ENCODE results near the gene NUDT2.
"Not testable (repeated sequence)": the region's sequence is repeated elsewhere in the genome, so short reads cannot be mapped to it uniquely, and the experiment has no call there.

The NUDT2 gene

DNA sequence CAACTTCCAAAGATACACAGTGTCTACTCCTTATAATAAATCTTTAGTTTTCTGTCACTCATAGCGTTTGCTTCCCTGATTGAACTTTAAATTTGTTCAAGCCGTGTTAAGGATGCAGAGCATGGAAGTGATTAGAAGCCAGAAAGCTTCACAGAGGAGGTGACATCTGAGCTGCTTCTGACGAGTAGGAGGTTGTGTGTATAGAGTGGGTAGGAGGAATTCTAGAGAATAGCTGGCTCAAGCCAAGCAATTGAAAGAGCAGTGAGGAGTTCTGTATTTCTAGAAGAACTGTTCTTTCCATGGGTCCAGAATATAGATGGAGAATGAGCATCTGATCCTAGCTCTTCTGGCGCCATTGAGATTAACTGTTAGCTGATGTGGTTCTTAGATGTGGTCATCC, 6.0 kb downstream of the NUDT2 start:
- DNase-seq (ENCODE audit: low spot score) = no peak

DNA sequence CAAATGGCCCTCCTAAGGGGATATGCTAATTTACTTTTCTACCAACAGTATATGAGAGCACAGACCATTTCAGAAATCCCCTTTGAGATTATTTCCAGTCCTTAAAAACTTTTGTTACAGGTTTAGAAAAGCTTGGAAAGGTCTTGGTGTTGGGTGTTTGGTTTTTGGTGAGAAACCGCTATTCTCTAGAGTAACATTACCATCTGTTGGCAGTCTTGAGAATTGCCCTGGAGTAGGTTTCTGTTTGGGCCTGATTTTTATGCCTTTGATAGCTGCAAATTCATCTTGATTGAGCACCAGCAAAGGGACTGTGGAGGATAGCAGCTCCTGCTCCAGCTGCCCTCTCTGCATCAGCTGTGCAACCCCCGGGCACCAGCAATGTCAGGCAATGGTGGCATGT, 8.0 kb downstream of the NUDT2 start:
- no peak for DNase-seq (ENCODE audit: low spot score)

DNA sequence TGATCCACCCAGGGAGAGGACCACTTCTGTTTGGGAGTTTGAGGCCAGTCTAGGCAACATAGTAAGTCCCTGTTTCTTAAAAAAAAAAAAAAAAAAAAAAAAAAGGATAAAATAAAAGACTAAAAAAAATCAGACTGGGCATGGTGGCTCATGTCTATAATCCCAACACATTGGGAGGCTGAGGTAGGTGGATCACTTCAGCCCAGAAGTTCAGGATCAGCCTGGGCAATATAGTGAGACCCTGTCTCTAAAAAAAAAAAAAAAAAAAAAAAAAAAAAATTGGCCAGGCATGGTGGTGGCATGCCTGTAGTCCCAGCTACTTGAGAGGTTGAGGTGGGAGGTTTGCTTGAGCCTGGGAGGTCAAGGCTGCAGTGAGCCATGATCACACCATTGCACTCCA, 8.7 kb downstream of the NUDT2 start:
- DNase-seq (ENCODE audit: low spot score) = not testable (repeated sequence)

DNA sequence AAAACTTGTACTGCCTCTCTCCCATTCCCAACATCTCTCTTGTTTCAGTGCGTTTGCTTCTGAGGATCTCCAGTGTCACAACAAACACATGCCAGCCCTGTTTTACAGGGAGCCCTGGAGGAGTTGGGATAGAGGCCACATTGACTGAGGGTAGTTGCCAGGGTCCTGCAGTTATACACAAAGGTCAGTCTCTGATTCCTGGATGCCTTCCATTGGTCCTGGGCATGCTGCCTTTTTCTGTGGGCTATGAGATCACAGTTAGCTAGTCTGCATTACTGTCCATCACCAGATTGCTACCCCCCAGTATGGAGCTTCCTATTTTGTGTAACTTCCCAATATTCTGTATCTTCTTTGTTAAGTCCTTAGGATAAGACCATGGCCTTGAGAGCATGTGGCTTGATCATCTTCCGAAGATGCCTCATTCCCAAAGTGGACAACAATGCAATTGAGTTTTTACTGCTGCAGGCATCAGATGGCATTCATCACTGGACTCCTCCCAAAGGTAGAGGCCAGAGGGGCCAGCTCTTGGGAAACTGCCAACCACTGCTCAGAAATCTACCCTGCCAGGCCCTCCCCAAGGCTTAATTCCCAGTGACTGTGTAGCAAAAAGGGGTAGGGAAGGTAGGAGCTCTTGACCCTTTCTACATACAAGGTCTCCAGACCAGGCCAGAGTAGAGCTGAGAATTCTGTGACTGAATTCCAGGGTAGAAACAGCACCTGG, 9.5 kb downstream of the NUDT2 start:
- no peak for DNase-seq (ENCODE audit: low spot score)

DNA sequence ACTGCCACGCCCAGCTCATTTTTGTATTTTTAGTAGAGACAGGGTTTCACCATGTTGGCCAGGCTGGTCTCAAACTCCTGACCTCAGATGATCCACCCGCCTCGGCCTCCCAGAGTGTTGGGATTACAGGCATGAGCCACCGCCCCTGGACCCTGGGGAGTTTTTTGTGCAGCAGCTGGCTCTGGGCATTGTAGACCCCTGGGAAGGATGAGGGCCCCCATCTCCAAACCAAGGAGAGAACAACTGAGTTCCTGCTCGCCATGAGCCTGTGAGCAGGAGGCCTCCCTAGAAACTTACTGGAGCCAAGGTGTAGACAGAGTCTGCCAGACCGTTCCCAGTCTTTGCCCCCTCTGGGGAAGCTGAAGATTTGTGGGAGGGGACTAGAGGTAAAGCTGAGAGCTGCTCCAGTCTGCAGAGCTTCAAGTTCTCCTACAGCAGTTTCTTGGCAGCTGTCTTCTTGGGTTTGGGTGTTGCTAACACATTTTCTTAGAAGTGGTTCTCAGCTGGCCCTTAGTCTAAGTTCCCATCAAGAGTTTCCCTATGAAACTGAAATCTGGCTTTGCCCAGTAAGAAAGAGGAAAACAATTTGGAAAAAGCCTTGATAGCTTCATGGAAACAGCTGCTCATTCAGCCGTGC, 12.4 kb downstream of the NUDT2 start:
- no peak for DNase-seq (ENCODE audit: low spot score)

DNA sequence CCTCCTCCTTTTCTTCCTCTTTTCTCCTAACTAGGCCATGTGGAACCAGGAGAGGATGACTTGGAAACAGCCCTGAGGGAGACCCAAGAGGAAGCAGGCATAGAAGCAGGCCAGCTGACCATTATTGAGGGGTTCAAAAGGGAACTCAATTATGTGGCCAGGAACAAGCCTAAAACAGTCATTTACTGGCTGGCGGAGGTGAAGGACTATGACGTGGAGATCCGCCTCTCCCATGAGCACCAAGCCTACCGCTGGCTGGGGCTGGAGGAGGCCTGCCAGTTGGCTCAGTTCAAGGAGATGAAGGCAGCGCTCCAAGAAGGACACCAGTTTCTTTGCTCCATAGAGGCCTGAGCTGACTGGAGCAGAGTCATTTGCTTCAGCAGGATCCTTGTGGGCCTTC, 13.7 kb downstream of the NUDT2 start:
- no peak for DNase-seq (ENCODE audit: low spot score)

DNA sequence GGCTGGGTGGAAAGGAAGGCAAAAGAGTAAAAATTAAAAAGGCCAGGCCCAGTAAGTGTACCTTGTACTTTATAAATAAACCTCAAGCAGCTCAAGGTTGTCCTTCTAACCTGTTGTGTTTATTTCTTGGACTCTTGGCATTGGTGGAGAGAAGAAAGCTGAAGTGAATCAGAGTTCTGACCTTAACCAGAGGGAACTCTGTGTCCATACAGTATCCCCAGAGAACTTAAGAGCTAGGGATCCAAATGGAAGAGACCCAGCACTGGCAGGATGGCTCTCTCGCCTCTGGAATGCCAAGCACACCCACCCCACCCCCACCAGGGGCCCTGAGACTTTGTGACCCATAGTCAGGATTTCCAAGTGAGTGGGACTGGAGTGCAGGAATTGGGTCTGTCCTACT, 14.2 kb downstream of the NUDT2 start:
- no peak for DNase-seq (ENCODE audit: low spot score)

DNA sequence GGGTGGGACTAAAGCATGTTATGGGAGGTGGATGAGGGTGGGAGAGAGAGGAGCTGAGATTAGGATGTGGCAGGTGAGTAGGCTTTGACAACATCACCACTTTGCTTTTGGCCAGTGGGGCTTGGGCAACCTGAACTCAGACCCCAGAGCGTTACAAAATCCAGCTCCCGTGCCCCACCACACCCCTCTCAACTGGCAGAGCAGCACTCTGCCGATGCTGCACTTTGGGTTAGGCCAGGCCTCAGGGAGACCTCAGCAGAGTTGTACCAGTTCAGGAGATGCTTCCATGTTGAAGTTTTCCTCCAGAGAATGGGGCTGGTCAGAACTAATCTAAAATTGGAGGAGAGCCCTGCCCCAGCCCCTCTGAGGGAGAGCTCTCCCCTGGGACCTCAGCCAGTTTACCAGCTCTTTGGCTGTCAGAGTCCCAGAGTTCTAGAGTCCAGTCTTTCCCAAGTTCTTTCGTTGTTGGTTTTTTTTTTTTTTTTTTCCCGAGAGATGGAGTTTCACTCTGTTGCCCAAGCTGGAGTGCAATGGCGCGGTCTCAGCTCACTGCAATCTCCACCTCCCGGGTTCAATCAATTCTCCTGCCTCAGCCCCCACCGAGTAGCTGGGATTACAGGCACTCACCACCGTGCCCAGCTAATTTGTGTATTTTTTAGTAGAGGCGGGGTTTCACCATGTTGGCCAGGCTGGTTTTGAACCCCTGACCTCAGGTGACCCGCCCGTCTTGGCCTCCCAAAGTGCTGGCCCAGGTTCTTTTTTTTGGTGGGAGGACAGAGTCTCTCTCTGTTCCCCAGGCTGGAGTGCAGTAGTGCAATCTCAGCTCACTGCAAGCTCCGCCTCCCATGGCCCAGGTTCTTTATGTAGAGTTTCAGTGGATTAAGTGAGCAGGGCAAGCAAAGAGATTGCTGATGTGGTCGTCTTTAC, 17.8 kb downstream of the NUDT2 start:
- no peak for DNase-seq (ENCODE audit: low spot score)

DNA sequence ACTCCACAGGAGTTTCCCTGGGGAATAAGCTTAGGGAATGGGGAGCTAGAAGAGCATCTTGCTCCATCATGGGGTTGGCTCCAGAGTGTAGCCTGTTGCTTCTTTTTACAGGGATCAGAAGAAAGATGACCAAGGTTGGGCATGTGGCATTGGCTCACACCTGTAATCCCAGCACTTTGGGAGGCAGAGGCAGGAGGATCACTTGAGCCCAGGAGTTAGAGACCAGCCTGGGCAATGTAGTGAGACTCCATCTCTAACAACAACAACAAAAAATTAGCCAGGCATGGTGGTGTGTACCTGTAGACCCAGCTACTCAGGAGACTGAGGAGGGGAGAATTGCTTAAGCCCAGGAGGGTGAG, 18.4 kb downstream of the NUDT2 start:
- no peak for DNase-seq (ENCODE audit: low spot score)

DNA sequence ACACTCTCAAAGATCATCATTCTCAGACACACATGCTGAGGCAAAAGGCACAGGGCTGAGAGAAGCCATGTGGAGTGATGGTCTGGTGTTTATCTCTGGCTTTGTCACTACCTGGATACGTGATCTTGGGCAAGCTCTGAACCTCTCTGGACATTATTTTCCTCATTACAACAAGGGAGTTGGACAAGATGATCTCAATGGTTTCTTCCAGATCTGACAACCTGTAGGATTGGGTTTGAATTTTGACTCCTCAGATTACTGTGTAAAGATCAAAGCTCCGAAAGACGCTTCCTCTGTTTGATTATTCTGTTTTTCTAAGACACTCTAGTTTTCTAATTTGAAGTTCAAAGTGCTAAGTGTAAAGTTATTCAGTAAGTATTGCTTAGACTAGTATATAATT, 20.0 kb downstream of the NUDT2 start:
- DNase-seq (ENCODE audit: low spot score) = no peak

DNA sequence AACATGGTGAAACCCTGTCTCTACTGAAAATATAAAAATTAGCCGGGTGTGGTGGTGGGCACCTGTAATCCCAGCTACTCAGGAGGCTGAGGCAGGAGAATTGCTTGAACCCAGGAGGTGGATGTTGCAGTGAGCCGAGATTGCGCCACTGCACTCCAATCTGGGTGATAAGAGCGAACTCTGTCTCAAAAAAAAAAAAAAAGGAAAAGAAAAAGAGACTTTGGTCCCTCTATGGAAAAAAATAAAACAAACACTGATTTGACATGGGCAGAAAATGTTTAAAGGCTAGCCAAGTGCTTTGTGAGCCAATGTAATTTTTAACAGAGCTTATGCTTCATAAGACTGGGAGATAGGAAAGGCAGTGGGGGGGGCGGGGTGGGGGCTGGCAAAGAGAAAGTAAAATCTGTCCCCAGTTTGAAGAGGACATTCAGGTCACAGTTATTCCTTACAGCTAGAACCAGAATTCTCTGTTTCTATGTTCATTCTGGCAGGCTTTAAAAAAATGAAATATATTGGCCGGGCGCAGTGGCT, 22.8 kb downstream of the NUDT2 start:
- DNase-seq (ENCODE audit: low spot score) = not testable (repeated sequence)

DNA sequence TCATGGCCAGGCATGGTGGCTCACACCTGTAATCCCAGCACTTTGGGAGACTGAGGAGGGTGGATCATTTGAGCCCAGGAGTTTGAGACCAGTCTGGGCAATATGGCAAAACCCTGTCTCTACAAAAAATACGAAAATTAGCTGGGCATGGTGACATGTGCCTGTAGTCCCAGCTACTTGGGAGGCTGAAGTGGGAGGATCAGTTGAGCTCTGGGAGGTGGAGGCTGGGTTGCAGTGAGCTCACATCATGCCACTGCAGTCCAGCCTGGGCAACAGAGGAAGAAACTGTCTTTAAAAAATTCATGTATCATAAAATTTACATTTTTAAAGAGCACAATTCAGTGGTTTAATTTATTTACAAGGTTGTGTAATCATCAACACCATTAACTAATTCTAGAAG, 23.6 kb downstream of the NUDT2 start:
- not testable (repeated sequence) for DNase-seq (ENCODE audit: low spot score)

DNA sequence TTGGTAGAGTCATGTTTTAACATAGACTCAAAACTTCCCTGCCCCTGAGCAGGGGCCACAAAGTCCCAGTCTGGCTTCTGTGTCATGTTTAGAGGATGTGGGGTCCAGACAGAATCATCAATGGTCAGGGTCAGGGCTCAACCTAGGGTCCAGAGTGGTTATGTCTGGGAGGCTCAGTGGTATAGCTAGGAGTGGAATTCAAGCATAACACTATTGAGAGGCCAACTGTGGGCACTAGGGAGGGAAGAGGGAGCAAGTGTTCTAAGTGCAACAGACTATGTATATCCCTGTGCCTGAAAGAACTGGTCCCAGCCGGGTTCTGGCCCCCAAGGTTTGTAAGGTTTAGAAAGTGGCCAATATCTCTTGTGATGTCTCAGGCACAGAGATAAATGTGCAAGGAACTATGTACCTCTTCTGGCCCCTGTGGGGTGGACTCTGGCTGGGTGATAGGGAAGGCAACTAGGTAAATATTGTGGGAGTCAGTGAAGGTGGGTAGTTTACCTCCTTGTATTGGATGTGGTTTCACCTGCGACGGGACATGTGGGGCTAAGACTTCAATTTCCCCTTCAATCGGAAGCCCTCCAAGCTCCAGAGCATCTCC, 33.3 kb downstream of the NUDT2 start:
- no peak for DNase-seq (ENCODE audit: low spot score)

DNA sequence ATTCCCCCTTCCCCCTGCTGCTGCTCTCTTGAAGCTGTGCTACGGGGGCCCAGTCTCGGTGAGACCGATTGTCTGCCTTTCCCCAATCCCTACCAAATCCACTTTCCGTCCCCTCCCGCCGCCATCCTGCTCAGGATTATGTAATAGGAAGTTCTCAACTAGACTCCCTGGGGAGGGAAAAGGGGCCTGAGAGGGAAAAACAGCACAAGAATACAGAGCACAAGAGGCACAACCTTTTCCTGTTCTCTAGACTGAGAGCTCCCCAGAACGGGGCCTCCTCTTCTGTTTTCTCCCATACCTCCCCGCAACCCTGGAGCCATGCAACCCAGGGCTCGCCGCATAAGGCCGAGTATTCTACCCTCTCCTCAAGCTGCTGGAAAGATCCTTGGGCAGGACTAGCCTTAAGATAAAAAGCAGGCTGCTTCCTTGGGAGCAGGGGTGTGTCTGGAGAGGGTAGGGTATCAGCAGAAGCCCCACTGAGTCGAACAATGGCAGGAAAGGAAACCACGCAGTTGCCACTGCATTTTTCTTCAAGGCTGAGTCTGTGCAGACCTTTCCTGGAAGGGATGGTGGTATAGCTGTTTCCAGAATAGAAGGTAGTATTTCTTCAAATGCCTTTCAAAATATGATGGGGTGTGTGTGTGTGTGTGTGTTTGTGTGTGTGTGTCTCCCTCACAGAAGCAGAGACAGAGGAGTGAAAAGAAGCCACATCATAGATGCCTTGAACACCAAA, 34.4 kb downstream of the NUDT2 start:
- peak; percentile 66 for DNase-seq (ENCODE audit: low spot score)

DNA sequence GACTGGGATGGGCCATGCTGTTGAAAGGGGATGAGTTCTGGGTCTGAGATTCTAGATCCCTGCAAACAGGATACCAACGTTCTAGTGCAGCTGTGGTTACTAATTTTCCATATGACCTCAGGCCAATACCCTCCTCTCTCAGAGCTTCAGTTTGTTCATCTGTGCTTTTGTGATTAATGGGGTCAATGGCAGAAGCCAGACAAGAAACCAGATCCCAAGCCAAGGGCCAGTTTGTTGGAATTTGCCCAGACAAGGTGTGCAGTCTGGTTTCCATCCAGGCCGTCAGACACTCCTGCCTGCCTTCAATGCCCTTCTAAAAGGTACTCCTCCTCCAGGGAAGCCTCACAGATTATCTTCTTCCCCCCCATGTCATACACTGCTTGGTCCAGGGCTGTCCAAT, 35.9 kb downstream of the NUDT2 start:
- no peak for DNase-seq (ENCODE audit: low spot score)

DNA sequence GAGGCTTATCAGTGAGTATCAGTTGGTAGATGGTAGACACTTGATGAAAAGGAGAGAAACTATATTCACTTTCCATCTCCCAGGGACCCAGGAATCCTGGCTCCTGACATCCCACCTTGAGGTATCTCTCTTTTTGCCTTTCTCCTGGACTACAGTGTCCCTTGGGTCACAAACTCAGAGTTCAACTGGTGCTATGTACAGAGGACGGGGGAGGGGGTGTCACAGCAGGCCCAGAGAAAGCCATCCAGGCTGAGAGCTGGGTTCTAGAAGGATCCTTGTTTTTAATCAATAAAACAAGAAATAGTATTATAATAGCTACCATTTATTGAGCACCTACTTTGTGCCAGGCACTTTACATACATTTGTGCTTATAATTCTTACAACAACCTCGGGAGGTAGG, 37.0 kb downstream of the NUDT2 start:
- no peak for DNase-seq (ENCODE audit: low spot score)

DNA sequence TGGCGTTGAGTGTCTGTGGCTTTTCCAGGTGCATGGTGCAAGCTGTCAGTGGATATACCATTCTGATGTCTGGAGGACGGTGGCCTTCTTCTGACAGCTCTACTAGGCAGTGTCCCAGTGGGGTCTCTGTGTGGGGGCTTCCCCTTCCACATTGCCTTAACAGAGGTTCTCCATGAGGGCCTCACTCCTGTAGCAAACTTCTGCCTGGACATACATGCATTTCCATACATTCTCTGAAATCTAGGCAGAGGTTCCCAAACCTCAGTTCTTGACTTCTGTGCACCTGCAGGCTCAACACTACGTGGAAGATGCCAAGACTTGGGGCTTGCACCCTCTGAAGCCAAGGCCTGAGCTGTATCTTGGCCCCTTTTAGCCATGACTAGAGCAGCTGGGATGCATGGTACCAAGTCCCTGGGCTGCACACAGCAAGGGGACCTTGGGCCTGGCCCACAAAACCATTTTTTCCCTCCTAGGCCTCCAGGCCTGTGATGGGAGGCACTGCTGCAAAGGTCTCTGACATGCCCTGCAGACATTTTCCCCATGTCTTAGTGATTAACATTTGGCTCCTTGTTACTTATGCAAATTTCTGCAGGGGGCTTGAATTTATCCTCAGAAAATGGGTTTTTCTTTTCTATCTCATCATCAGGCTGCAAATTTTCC, 38.5 kb downstream of the NUDT2 start:
- DNase-seq (ENCODE audit: low spot score) = not testable (repeated sequence)

DNA sequence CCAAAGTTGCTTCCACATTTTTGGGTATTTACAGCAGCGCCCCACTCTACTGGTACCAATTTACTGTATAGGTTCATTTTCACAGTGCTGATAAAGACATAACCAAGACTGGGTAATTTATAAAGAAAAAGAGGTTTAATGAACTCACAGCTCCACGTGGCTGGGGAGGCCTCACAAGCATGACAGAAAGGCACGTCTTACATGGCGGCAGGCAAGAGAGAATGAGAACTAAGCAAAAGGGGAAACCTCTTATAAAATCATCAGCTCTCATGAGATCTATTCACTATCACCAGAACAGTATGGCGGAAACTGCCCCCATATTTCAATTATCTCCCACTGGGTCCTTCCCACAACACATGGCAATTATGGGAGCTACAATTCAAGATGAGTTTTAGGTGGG, 39.4 kb downstream of the NUDT2 start:
- DNase-seq (ENCODE audit: low spot score) = not testable (repeated sequence)

DNA sequence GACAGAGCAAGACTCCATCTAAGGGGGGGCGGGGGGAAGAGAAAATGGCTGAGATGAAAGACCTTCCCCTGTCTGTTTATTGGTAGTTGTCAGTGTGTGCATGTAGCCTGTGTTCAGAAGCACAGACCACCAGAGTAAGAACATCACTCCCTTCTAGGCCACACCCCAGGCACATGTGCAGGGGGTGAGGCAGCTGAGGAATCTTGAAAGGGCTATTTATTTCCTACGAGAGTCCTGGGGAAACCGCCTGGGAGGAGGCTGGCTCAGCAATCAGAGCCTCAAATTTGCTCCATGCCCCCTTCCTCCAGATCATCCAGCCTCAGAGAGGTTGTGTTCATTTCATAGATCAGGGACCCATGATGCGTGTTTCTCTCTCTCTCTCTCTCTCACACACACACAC, 40.3 kb downstream of the NUDT2 start:
- DNase-seq (ENCODE audit: low spot score) = no peak

DNA sequence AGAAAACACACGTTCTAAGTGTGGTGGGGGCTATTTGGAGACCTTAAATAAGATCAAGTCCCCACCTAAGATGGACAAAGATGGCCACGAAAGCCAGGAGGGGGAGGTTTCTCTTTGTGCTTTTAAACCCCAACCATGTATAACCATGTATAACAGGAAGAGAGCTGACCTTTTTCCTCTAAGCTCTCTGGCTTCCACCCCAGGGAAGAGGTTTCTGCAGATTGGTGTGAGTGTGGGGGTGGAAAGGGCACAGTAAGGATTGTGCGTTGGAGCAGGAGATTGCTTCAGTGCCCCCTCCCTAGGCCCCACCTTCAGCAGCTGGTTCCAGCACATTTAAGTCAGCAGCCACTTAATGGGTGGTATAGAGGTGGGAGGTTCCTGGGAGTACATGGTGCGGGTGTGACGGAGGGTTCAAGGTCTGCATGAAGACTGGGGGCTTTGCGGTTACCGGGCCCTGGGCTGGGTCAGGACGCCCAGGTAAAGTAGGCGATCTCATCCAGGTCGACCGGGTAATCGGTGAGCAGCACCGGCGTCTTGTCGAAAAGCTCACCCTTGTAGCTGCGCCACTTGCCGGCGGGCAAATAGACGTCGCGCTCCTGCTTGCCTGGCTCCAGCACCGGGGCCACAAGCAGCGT, 41.1 kb downstream of the NUDT2 start:
- DNase-seq (ENCODE audit: low spot score) = no peak

Data from iPS-NIHi11 (cell line).